ENCODE measurements around the gene IL1RAPL1. TPM values are rescaled to one million over a fixed set of nuclear protein-coding genes. Genes with fewer than 3 reads are reported as not detected.

The IL1RAPL1 gene
- polyA plus RNA-seq, 2 of the 4 experiments (the other 2 are of a cell fraction), result not detected

- ATAC-seq (no peak), DNase-seq (ENCODE audit: low read depth in 1 of 2, low spot score in 1 of 2) (no peak), FAIRE-seq (peak; percentile 28)
- CTCF ChIA-PET, result no interaction called here
- POLR2A ChIA-PET, result no interaction called here
- no peak for TF ChIP-seq MAZ (IDR thresholded peaks at IDR 0.05; ENCODE audit: borderline replicate concordance, low read depth, low read length)
- no peak overlapping the region for H3K27ac ChIP-seq
- H3K9me3 ChIP-seq, result no peaks in the 10 kb centered on the region
- H3K4me1 ChIP-seq, result peaks cover 23% of the 10 kb centered on the region
- no peak overlapping the region for H3K4me2 ChIP-seq
- H3K4me3 ChIP-seq, result no peak overlapping the region
- WGBS (ENCODE audit: missing lambda C conversion rate), result 88% methylated on average over 3 of the region's 3 CpGs
Observed at GRCh38 chrX:29541038-29541437, 953.8 kb downstream of the IL1RAPL1 start.

GRCh38 chrX:29542152-29542551 is 954.9 kb downstream of the IL1RAPL1 start:
- TF ChIP-seq EHF (CRISPR knock-in tag; IDR thresholded peaks at IDR 0.05) (no peak), HMGXB4 (CRISPR knock-in tag; IDR thresholded peaks at IDR 0.05; ENCODE audit: borderline replicate concordance) (no peak), ZFP36 (IDR thresholded peaks at IDR 0.05; ENCODE audit: borderline replicate concordance, partially characterized antibody) (no peak), CBX8 (IDR thresholded peaks at IDR 0.05) (no peak), SREBF2 (IDR thresholded peaks at IDR 0.05) (no peak), KDM1A (IDR thresholded peaks at IDR 0.05; ENCODE audit: low read depth) (no peak), BHLHE40 (IDR thresholded peaks at IDR 0.05; ENCODE audit: low read depth, low read length) (no peak), BCL3 (IDR thresholded peaks at IDR 0.05) (no peak), NFE2L2 (conservative IDR thresholded peaks at IDR 0.05; ENCODE audit: low read length) (no peak), MAFK (IDR thresholded peaks at IDR 0.05; ENCODE audit: partially characterized antibody) (no peak), GATA3 (IDR thresholded peaks at IDR 0.05; ENCODE audit: borderline replicate concordance) (no peak), KDM5A (IDR thresholded peaks at IDR 0.05) (no peak), RAD21 (conservative IDR thresholded peaks at IDR 0.05 in 1 of 2, IDR thresholded peaks at IDR 0.05 in 1 of 2) (no peak)
- whole genome bisulfite sequencing (ENCODE audit: missing lambda C conversion rate), result 90% methylated on average over 1 of the region's 1 CpG
- no peak for DNase-seq (ENCODE audit: low read depth in 1 of 2, low spot score in 1 of 2)
- FAIRE-seq, result peak; percentile 90
- Histone ChIP-seq H3K4me3 (no peak overlapping the region), H3K9me3 (no peaks in the 10 kb centered on the region), H3K4me1 (peaks cover 22% of the 10 kb centered on the region), H3K4me2 (peak overlapping the region; percentile 51; the same call in 2 of the 3 replicates), H3K27ac (0 out of 6 replicates have a peak overlapping the region, but pooled peaks of 1 of the 2 experiments have one; percentile 31)
- ATAC-seq, result no peak
- ChIA-PET CTCF (interaction anchor here (0.8 kb wide), 1 partner anchor 121 kb away, joined by 3 read pairs; no protein-coding TSS in a partner anchor), POLR2A (no interaction called here)

- FAIRE-seq (no peak), DNase-seq (ENCODE audit: low read depth in 1 of 2, low spot score in 1 of 2) (peak in 1 of 2 experiments; percentile 18), ATAC-seq (no peak)
- H3K4me2 ChIP-seq, result no peak overlapping the region
- H3K27ac ChIP-seq, result no peak overlapping the region
- H3K4me3 ChIP-seq, result no peak overlapping the region
- H3K9me3 ChIP-seq, result no peaks in the 10 kb centered on the region
- H3K4me1 ChIP-seq, result peaks cover 22% of the 10 kb centered on the region
- no peak for TF ChIP-seq FOXS1 (CRISPR knock-in tag; IDR thresholded peaks at IDR 0.05)
- TF ChIP-seq CEBPB (IDR thresholded peaks at IDR 0.05), result peak in 1 of 2 experiments; percentile 40; a peak in 1 of 4 replicates
- no peak for TF ChIP-seq USF2 (IDR thresholded peaks at IDR 0.05)
- ChIA-PET POLR2A (no interaction called here), CTCF (no interaction called here)
- 11% methylated on average over 2 of the region's 2 CpGs for WGBS (ENCODE audit: missing lambda C conversion rate)
Observed at GRCh38 chrX:29545878-29546277, 958.6 kb downstream of the IL1RAPL1 start.

- no peak for FAIRE-seq
- no peak overlapping the region for H3K4me2 ChIP-seq
- CTCF ChIA-PET, result no interaction called here
- H3K4me3 ChIP-seq, result no peak overlapping the region
- peaks cover 11% of the 10 kb centered on the region; the same call in 2 of the 3 replicates for H3K4me1 ChIP-seq
- H3K9me3 ChIP-seq, result no peaks in the 10 kb centered on the region
- POLR2A ChIA-PET, result no interaction called here
- no peak for ATAC-seq
- H3K27ac ChIP-seq, result no peak overlapping the region
- no peak for DNase-seq (ENCODE audit: low read depth in 1 of 2, low spot score in 1 of 2)
- 69% methylated on average over 4 of the region's 4 CpGs for WGBS (ENCODE audit: missing lambda C conversion rate)
- TF ChIP-seq GATA3 (IDR thresholded peaks at IDR 0.05; ENCODE audit: borderline replicate concordance) (no peak), CHD2 (IDR thresholded peaks at IDR 0.05; ENCODE audit: low read length, partially characterized antibody) (no peak), USF2 (IDR thresholded peaks at IDR 0.05) (no peak), HOXA7 (CRISPR knock-in tag; IDR thresholded peaks at IDR 0.05) (no peak), TFCP2L1 (CRISPR knock-in tag; IDR thresholded peaks at IDR 0.05) (no peak), ESRRA (IDR thresholded peaks at IDR 0.05; ENCODE audit: borderline replicate concordance, low read length) (no peak), E2F6 (IDR thresholded peaks at IDR 0.05; ENCODE audit: borderline replicate concordance, low read depth) (no peak), EHMT2 (IDR thresholded peaks at IDR 0.05; ENCODE audit: low read depth) (no peak), RCOR1 (IDR thresholded peaks at IDR 0.05; ENCODE audit: low read depth, low read length) (no peak), CTCF (IDR thresholded peaks at IDR 0.05) (no peak)
Observed at GRCh38 chrX:29547877-29548276, 960.6 kb downstream of the IL1RAPL1 start.
